BLaER1 (cell line): Measurements from ENCODE around the gene ITPA.

ENCODE experiments used
- H3K27ac ChIP-seq: shearing (Covaris generic); formaldehyde crosslinking; 2 replicates; pipeline ENCODE4 v1.8.1; 2022
- H3K27me3 ChIP-seq: shearing (Covaris generic); formaldehyde crosslinking; 2 replicates; pipeline ENCODE4 v1.8.1; 2022
- H3K36me3 ChIP-seq: shearing (Covaris generic); formaldehyde crosslinking; 2 replicates; pipeline ENCODE4 v1.8.1; 2022
- H3K4me1 ChIP-seq: shearing (Covaris generic); formaldehyde crosslinking; 2 replicates; pipeline ENCODE4 v1.8.1; 2022
- H3K4me2 ChIP-seq: shearing (Covaris generic); formaldehyde crosslinking; 2 replicates; pipeline ENCODE4 v1.8.1; 2022
- H3K4me3 ChIP-seq: shearing (Covaris generic); formaldehyde crosslinking; 2 replicates; pipeline ENCODE4 v1.8.1; 2022
- H3K9ac ChIP-seq: shearing (Covaris generic); formaldehyde crosslinking; 2 replicates; pipeline ENCODE4 v1.8.1; 2022
- H3K9me3 ChIP-seq: shearing (Covaris generic); formaldehyde crosslinking; 2 replicates; pipeline ENCODE4 v1.8.1; 2022
- H4K20me1 ChIP-seq: shearing (Covaris generic); formaldehyde crosslinking; 2 replicates; pipeline ENCODE4 v1.8.1; 2022
- Cebpa-rat ChIP-seq: shearing (Covaris generic); IDR thresholded peaks from 2 replicates; pipeline ENCODE4 v1.8.1; 2022

Gene ITPA

GRCh38 chr20:3218307-3218988 is 9.2 kb downstream of the ITPA start:
- Histone ChIP-seq H3K9me3 (no peaks in the 10 kb centered on the region), H3K9ac (no peak overlapping the region), H3K4me3 (no peak overlapping the region), H3K27ac (no peak overlapping the region), H3K4me1 (peaks cover 35% of the 10 kb centered on the region), H3K36me3 (peaks cover 89% of the 10 kb centered on the region), H3K4me2 (0 out of 2 replicates have a peak overlapping the region, but pooled peaks have one; percentile 22), H4K20me1 (peaks cover 22% of the 10 kb centered on the region), H3K27me3 (no peaks in the 10 kb centered on the region)
- TF ChIP-seq Cebpa-rat: no peak

- H3K4me2 ChIP-seq: peak overlapping the region; percentile 99
Observed at GRCh38 chr20:3221398-3222226, 12.3 kb downstream of the ITPA start.

GRCh38 chr20:3222635-3223600 is 13.6 kb downstream of the ITPA start:
- peak overlapping the region; percentile 78 for H3K27ac ChIP-seq
- H3K9ac ChIP-seq: peak overlapping the region; percentile 62

More at GRCh38 chr20:3221398-3222226, 12.3 kb downstream of the ITPA start:
- no peak for TF ChIP-seq Cebpa-rat
- no peak overlapping the region for H3K4me3 ChIP-seq
- H3K27me3 ChIP-seq: no peaks in the 10 kb centered on the region
- 0 out of 2 replicates have a peak overlapping the region, but pooled peaks have one; percentile 14 for H3K27ac ChIP-seq
- peaks cover 66% of the 10 kb centered on the region for H3K36me3 ChIP-seq
- peaks cover 28% of the 10 kb centered on the region for H4K20me1 ChIP-seq
- no peaks in the 10 kb centered on the region for H3K9me3 ChIP-seq
- H3K4me1 ChIP-seq: peaks cover 58% of the 10 kb centered on the region
- no peak overlapping the region for H3K9ac ChIP-seq

GRCh38 chr20:3223651-3223993 is 14.3 kb downstream of the ITPA start:
- Histone ChIP-seq H3K36me3 (peaks cover 54% of the 10 kb centered on the region), H3K4me2 (peak overlapping the region; percentile 99), H4K20me1 (peaks cover 28% of the 10 kb centered on the region), H3K27me3 (no peaks in the 10 kb centered on the region), H3K4me1 (peaks cover 44% of the 10 kb centered on the region), H3K9me3 (no peaks in the 10 kb centered on the region), H3K27ac (peak overlapping the region; percentile 78), H3K9ac (peak overlapping the region; percentile 62), H3K4me3 (peak overlapping the region; percentile 53)
- TF ChIP-seq Cebpa-rat: no peak

More at GRCh38 chr20:3222635-3223600, 13.6 kb downstream of the ITPA start:
- Histone ChIP-seq H3K4me3 (peak overlapping the region; percentile 53), H3K4me1 (peaks cover 51% of the 10 kb centered on the region), H3K9me3 (no peaks in the 10 kb centered on the region), H3K27me3 (no peaks in the 10 kb centered on the region), H3K4me2 (peak overlapping the region; percentile 99), H4K20me1 (peaks cover 28% of the 10 kb centered on the region), H3K36me3 (peaks cover 61% of the 10 kb centered on the region)
- TF ChIP-seq Cebpa-rat: no peak

- Histone ChIP-seq H3K4me2 (peak overlapping the region; percentile 99), H3K9ac (peak overlapping the region; percentile 62), H3K27me3 (no peaks in the 10 kb centered on the region), H3K27ac (peak overlapping the region; percentile 78), H4K20me1 (peaks cover 28% of the 10 kb centered on the region), H3K9me3 (no peaks in the 10 kb centered on the region), H3K4me3 (peak overlapping the region; percentile 53; the same call in 1 of the 2 replicates), H3K36me3 (peaks cover 49% of the 10 kb centered on the region), H3K4me1 (peaks cover 42% of the 10 kb centered on the region)
- no peak for TF ChIP-seq Cebpa-rat
Observed at GRCh38 chr20:3223994-3224680, 14.8 kb downstream of the ITPA start.

GRCh38 chr20:3224681-3225421 is 15.6 kb downstream of the ITPA start:
- peaks cover 28% of the 10 kb centered on the region for H4K20me1 ChIP-seq
- H3K4me3 ChIP-seq: no peak overlapping the region
- peaks cover 42% of the 10 kb centered on the region for H3K4me1 ChIP-seq
- 0 out of 2 replicates have a peak overlapping the region, but pooled peaks have one; percentile 62 for H3K9ac ChIP-seq
- H3K27ac ChIP-seq: peak overlapping the region; percentile 78
- peaks cover 42% of the 10 kb centered on the region for H3K36me3 ChIP-seq
- no peaks in the 10 kb centered on the region for H3K9me3 ChIP-seq
- H3K4me2 ChIP-seq: peak overlapping the region; percentile 99
- no peaks in the 10 kb centered on the region for H3K27me3 ChIP-seq
- TF ChIP-seq Cebpa-rat: no peak

GRCh38 chr20:3226093-3226492 is 16.8 kb downstream of the ITPA start:
- no peaks in the 10 kb centered on the region for H3K9me3 ChIP-seq
- H3K27ac ChIP-seq: no peak overlapping the region
- TF ChIP-seq Cebpa-rat: no peak
- H4K20me1 ChIP-seq: peaks cover 28% of the 10 kb centered on the region; the same call in 1 of the 2 replicates
- no peak overlapping the region for H3K9ac ChIP-seq
- no peak overlapping the region for H3K4me3 ChIP-seq
- no peak overlapping the region for H3K4me2 ChIP-seq
- H3K27me3 ChIP-seq: no peaks in the 10 kb centered on the region
- peaks cover 30% of the 10 kb centered on the region for H3K36me3 ChIP-seq
- H3K4me1 ChIP-seq: peaks cover 42% of the 10 kb centered on the region

- Histone ChIP-seq H3K9ac (no peak overlapping the region), H3K27me3 (no peaks in the 10 kb centered on the region), H3K4me2 (no peak overlapping the region), H3K4me1 (peaks cover 39% of the 10 kb centered on the region), H3K4me3 (no peak overlapping the region), H3K36me3 (peaks cover 22% of the 10 kb centered on the region), H4K20me1 (peaks cover 22% of the 10 kb centered on the region; the same call in 1 of the 2 replicates), H3K27ac (no peak overlapping the region), H3K9me3 (no peaks in the 10 kb centered on the region)
- no peak for TF ChIP-seq Cebpa-rat
Observed at GRCh38 chr20:3226864-3227263, 17.6 kb downstream of the ITPA start.
